T-cell (primary cell): ENCODE results near the gene WDR20. TPM values are rescaled to one million over a fixed set of nuclear protein-coding genes. Genes with fewer than 3 reads are reported as not detected.

ENCODE experiments used
- ATAC-seq, 4 experiments: fragments of 200-7000 bp in 3 of 4; fragments of 150-1000 bp in 1 of 4; cut with Tn5 transposase; replicated peaks in 1 of 4; 1 replicate in 3 of 4; 2 replicates in 1 of 4; pipeline ENCODE4 v1.10.0; 2021; ENCODE audit warnings: moderate library complexity in 3 of 4, mild to moderate bottlenecking in 2 of 4, moderate number of reproducible peaks in 1 of 4
- CTCF ChIA-PET, 2 donors: fragments of 300-600 bp; sonication (Branson Sonifier 250); formaldehyde crosslinking; loops; one replicate each; lab custom pipeline; 2022; ENCODE audit warnings: antibody characterized with exemption in 2 of 2; lab: Charles Lee
- POLR2A ChIA-PET, 2 donors: fragments of 300-600 bp; sonication (Branson Sonifier 250); formaldehyde crosslinking; loops; one replicate each; lab custom pipeline; 2022; ENCODE audit warnings: antibody characterized with exemption in 2 of 2; lab: Charles Lee
- DNase-seq, 35 experiments: peaks; one replicate each; pipeline versions ENCODE4 v3.0.0 to v3.0.0-alpha.2; 2013 to 2023
- H3K27ac ChIP-seq: one replicate; pipeline ENCODE4 v1.5.1; 2013; ENCODE audit warnings: low read length
- H3K27me3 ChIP-seq, 2 experiments: replicated peaks in 1 of 2; 1 replicate in 1 of 2; 2 replicates in 1 of 2; pipeline versions ENCODE4 v1.6.1 to v1.7.0; 2013; ENCODE audit warnings: low read length in 1 of 2, mixed read lengths in 1 of 2; ENCODE audit not compliant: control insufficient read depth in 2 of 2, insufficient read depth in 2 of 2; ENCODE audit errors: extremely low read depth in 1 of 2
- H3K36me3 ChIP-seq, 2 donors: 1 replicate in 1 of 2; 2 replicates in 1 of 2; pipeline versions ENCODE4 v1.6.1 to v1.7.0; 2013; ENCODE audit warnings: low read length in 1 of 2; ENCODE audit not compliant: control insufficient read depth in 2 of 2, insufficient read depth in 1 of 2; ENCODE audit errors: extremely low read depth in 1 of 2
- H3K4me1 ChIP-seq, 2 experiments: 1 replicate in 1 of 2; 2 replicates in 1 of 2; pipeline versions ENCODE4 v1.6.1 to v1.7.0; 2013; ENCODE audit warnings: low read length in 2 of 2, mixed read lengths in 1 of 2; ENCODE audit not compliant: insufficient read depth in 2 of 2, control insufficient read depth in 1 of 2; ENCODE audit errors: extremely low read depth in 1 of 2
- H3K4me3 ChIP-seq, 2 donors: 1 replicate in 1 of 2; 2 replicates in 1 of 2; pipeline versions ENCODE4 v1.5.1 to v1.7.0; 2013; ENCODE audit warnings: mild to moderate bottlenecking in 2 of 2, low read length in 1 of 2, moderate library complexity in 1 of 2; ENCODE audit not compliant: control insufficient read depth in 1 of 2; ENCODE audit errors: extremely low read depth in 1 of 2
- H3K9me3 ChIP-seq: 2 replicates; pipeline ENCODE4 v1.7.0; 2013
- H3K27ac Mint-ChIP-seq, 2 donors: one replicate each; pipeline ENCODE4 v1.8.0; 2020 to 2021; ENCODE audit warnings: mild to moderate bottlenecking in 2 of 2, mixed read lengths in 2 of 2
- H3K27me3 Mint-ChIP-seq, 2 donors: one replicate each; pipeline ENCODE4 v1.8.0; 2021 to 2022; ENCODE audit warnings: mixed read lengths in 2 of 2
- H3K36me3 Mint-ChIP-seq: one replicate; pipeline ENCODE4 v1.8.0; 2021; ENCODE audit warnings: mixed read lengths
- H3K4me1 Mint-ChIP-seq, 3 donors: one replicate each; pipeline ENCODE4 v1.8.0; 2020 to 2022; ENCODE audit warnings: mixed read lengths in 3 of 3, mild to moderate bottlenecking in 1 of 3
- H3K4me3 Mint-ChIP-seq, 3 donors: one replicate each; pipeline ENCODE4 v1.8.0; 2020 to 2022; ENCODE audit warnings: mild to moderate bottlenecking in 3 of 3, mixed read lengths in 3 of 3, moderate library complexity in 3 of 3
- H3K9me3 Mint-ChIP-seq, 3 donors: one replicate each; pipeline ENCODE4 v1.8.0; 2020 to 2022; ENCODE audit warnings: mixed read lengths in 3 of 3
- WGBS: methylation state at CpG from one replicate; pipeline ENCODE4 v1.1.5; 2013; ENCODE audit warnings: missing lambda C conversion rate; ENCODE audit not compliant: insufficient coverage; 5-methylcytosine and 5-hydroxymethylcytosine counted together
- total RNA-seq, 35 experiments: library from RNA in 6 of 35; stranded (reverse) in 6 of 35; fragments of 120-200 nt in 1 of 35; gene quantifications; one replicate each; pipeline versions ENCODE4 v1.2.1 to v1.2.4 and lab custom pipeline; 2013 to 2026

The WDR20 gene
- total RNA-seq, 5 donors from 2014 or later (not counting 1 experiment from before 2014, with no cell fraction given), result 38.9 to 53.1 (median 49.5) TPM

- Mint-ChIP-seq H3K4me1 (peaks cover 7 to 8% (median 8%) of the 10 kb centered on the region in 3 donors), H3K27me3 (no peaks in the 10 kb centered on the region), H3K36me3 (peaks cover 7% of the 10 kb centered on the region), H3K27ac (no peak overlapping the region), H3K9me3 (no peaks in the 10 kb centered on the region), H3K4me3 (no peak overlapping the region)
- CTCF ChIA-PET, result no interaction called here
- POLR2A ChIA-PET, result no interaction called here
- Histone ChIP-seq H3K4me1 (peaks cover 0 to 10% of the 10 kb centered on the region in 2 experiments), H3K36me3 (peaks cover 15 to 32% of the 10 kb centered on the region in 2 donors), H3K9me3 (no peaks in the 10 kb centered on the region), H3K27ac (no peak overlapping the region), H3K4me3 (no peak overlapping the region), H3K27me3 (no peaks in the 10 kb centered on the region)
- 96% methylated on average over 17 of the region's 20 CpGs for WGBS
- ATAC-seq (no peak), DNase-seq (no peak)
Measured at GRCh38 chr14:102215576-102216250, 76.0 kb downstream of the WDR20 start.

- Mint-ChIP-seq H3K27me3 (no peaks in the 10 kb centered on the region), H3K4me1 (peaks cover 8 to 9% (median 8%) of the 10 kb centered on the region in 3 donors), H3K9me3 (no peaks in the 10 kb centered on the region), H3K27ac (no peak overlapping the region), H3K36me3 (peaks cover 7% of the 10 kb centered on the region), H3K4me3 (no peak overlapping the region)
- peaks cover 15 to 20% of the 10 kb centered on the region in 2 donors for H3K36me3 ChIP-seq
- ChIA-PET CTCF (no interaction called here), POLR2A (no interaction called here)
- H3K9me3 ChIP-seq, result no peaks in the 10 kb centered on the region
- WGBS, result over 99% methylated on average over 10 of the region's 10 CpGs
- ATAC-seq (no peak), DNase-seq (no peak)
- no peaks in the 10 kb centered on the region for H3K27me3 ChIP-seq
- no peak overlapping the region for H3K4me3 ChIP-seq
- H3K27ac ChIP-seq, result no peak overlapping the region
- H3K4me1 ChIP-seq, result peaks cover 0 to 10% of the 10 kb centered on the region in 2 experiments
Measured at GRCh38 chr14:102217399-102217798, 77.7 kb downstream of the WDR20 start.

- Mint-ChIP-seq H3K9me3 (no peaks in the 10 kb centered on the region), H3K4me3 (no peak overlapping the region), H3K27me3 (no peaks in the 10 kb centered on the region), H3K4me1 (peaks cover 8 to 9% (median 8%) of the 10 kb centered on the region in 3 donors), H3K36me3 (peaks cover 7% of the 10 kb centered on the region), H3K27ac (no peak overlapping the region)
- POLR2A ChIA-PET, result no interaction called here
- Histone ChIP-seq H3K27ac (no peak overlapping the region), H3K4me1 (peaks cover 0 to 10% of the 10 kb centered on the region in 2 experiments), H3K36me3 (peaks cover 15% of the 10 kb centered on the region in 2 donors), H3K27me3 (no peaks in the 10 kb centered on the region), H3K4me3 (no peak overlapping the region), H3K9me3 (no peaks in the 10 kb centered on the region)
- CTCF ChIA-PET, result no interaction called here
- WGBS, result 94% methylated on average over 7 of the region's 14 CpGs
- no peak for DNase-seq
- no peak for ATAC-seq
Measured at GRCh38 chr14:102217987-102218421, 78.3 kb downstream of the WDR20 start.

- H3K27me3 Mint-ChIP-seq, result no peaks in the 10 kb centered on the region
Measured at GRCh38 chr14:102218688-102219087, 79.0 kb downstream of the WDR20 start.

GRCh38 chr14:102219316-102219715 lies 79.6 kb downstream of the WDR20 start:
- Histone ChIP-seq H3K27ac (no peak overlapping the region), H3K36me3 (peaks cover 9 to 19% of the 10 kb centered on the region in 2 donors), H3K9me3 (no peaks in the 10 kb centered on the region), H3K4me1 (peaks cover 0 to 10% of the 10 kb centered on the region in 2 experiments), H3K27me3 (no peaks in the 10 kb centered on the region), H3K4me3 (no peak overlapping the region)
- 96% methylated on average over 16 of the region's 16 CpGs for WGBS
- CTCF ChIA-PET, result no interaction called here
- Mint-ChIP-seq H3K27ac (no peak overlapping the region), H3K36me3 (peaks cover 5% of the 10 kb centered on the region), H3K4me1 (peaks cover 8 to 9% (median 8%) of the 10 kb centered on the region in 3 donors), H3K4me3 (no peak overlapping the region), H3K9me3 (no peaks in the 10 kb centered on the region), H3K27me3 (no peaks in the 10 kb centered on the region)
- POLR2A ChIA-PET, result no interaction called here
- ATAC-seq (no peak), DNase-seq (no peak)

More at GRCh38 chr14:102218688-102219087, 79.0 kb downstream of the WDR20 start:
- ATAC-seq (no peak), DNase-seq (no peak)
- H3K9me3 Mint-ChIP-seq, result no peaks in the 10 kb centered on the region
- 96% methylated on average over 14 of the region's 16 CpGs for WGBS
- Histone ChIP-seq H3K36me3 (peaks cover 12 to 19% of the 10 kb centered on the region in 2 donors), H3K27ac (no peak overlapping the region), H3K9me3 (no peaks in the 10 kb centered on the region), H3K4me1 (peaks cover 0 to 10% of the 10 kb centered on the region in 2 experiments), H3K4me3 (no peak overlapping the region), H3K27me3 (no peaks in the 10 kb centered on the region)
- no peak overlapping the region for H3K4me3 Mint-ChIP-seq
- ChIA-PET POLR2A (no interaction called here), CTCF (no interaction called here)
- H3K36me3 Mint-ChIP-seq, result peaks cover 7% of the 10 kb centered on the region
- H3K27ac Mint-ChIP-seq, result no peak overlapping the region
- H3K4me1 Mint-ChIP-seq, result peaks cover 8 to 9% (median 8%) of the 10 kb centered on the region in 3 donors

- 79% methylated on average over 6 of the region's 12 CpGs for WGBS
- ATAC-seq (no peak), DNase-seq (no peak)
- Histone ChIP-seq H3K27ac (no peak overlapping the region), H3K9me3 (no peaks in the 10 kb centered on the region), H3K4me3 (no peak overlapping the region), H3K27me3 (no peaks in the 10 kb centered on the region), H3K4me1 (peaks cover 0 to 10% of the 10 kb centered on the region in 2 experiments), H3K36me3 (peaks cover 8 to 18% of the 10 kb centered on the region in 2 donors)
- peaks cover 8 to 9% (median 8%) of the 10 kb centered on the region in 3 donors for H3K4me1 Mint-ChIP-seq
- H3K4me3 Mint-ChIP-seq, result no peak overlapping the region
- H3K9me3 Mint-ChIP-seq, result no peaks in the 10 kb centered on the region
- no peak overlapping the region for H3K27ac Mint-ChIP-seq
- ChIA-PET POLR2A (no interaction called here), CTCF (interaction anchor here in 1 of 2 donors (0.7 kb wide), 1 partner anchor 167 kb away, joined by 3 read pairs; no protein-coding TSS in a partner anchor)
- no peaks in the 10 kb centered on the region for H3K27me3 Mint-ChIP-seq
- peaks cover 8% of the 10 kb centered on the region for H3K36me3 Mint-ChIP-seq
Measured at GRCh38 chr14:102220031-102220430, 80.3 kb downstream of the WDR20 start.
